Naive thymus-derived CD8-positive, alpha-beta T cell (primary cell): ENCODE data around the gene LAPTM5. TPM values are rescaled to one million over a fixed set of nuclear protein-coding genes. Genes with fewer than 3 reads are reported as not detected.
A peak's percentile ranks its signal among the peaks of the same experiment; 100 is the strongest.

Experiments
- ATAC-seq, 2 donors: fragments of 150-1000 bp; cut with Tn5 transposase in 1 of 2; sonication (Bioruptor Pico), chemical (Tn5 transposase) in 1 of 2; 1 replicate in 1 of 2; 2 replicates in 1 of 2; pipeline ENCODE4 v1.10.0; 2021; ENCODE audit warnings: mild to moderate bottlenecking in 2 of 2, moderate library complexity in 2 of 2
- POLR2A ChIA-PET: fragments of 350-600 bp; sonication (Branson Sonifier 250); formaldehyde crosslinking; loops from one replicate; lab custom pipeline; 2021; ENCODE audit warnings: antibody characterized with exemption; lab: Charles Lee
- DNase-seq, 10 donors: peaks; one replicate each; pipeline versions ENCODE4 v3.0.0 to v3.0.0-alpha.2; 2020 to 2022
- H3K27ac Mint-ChIP-seq, 10 donors: one replicate each; pipeline ENCODE4 v1.8.0; 2020 to 2022; ENCODE audit warnings: mild to moderate bottlenecking in 10 of 10, mixed read lengths in 10 of 10, moderate library complexity in 4 of 10, inconsistent platforms in 1 of 10
- H3K27me3 Mint-ChIP-seq, 5 donors: one replicate each; pipeline ENCODE4 v1.8.0; 2021 to 2022; ENCODE audit warnings: mixed read lengths in 5 of 5
- H3K36me3 Mint-ChIP-seq, 3 donors: one replicate each; pipeline ENCODE4 v1.8.0; 2020 to 2022; ENCODE audit warnings: mixed read lengths in 3 of 3, mild to moderate bottlenecking in 2 of 3, inconsistent platforms in 1 of 3
- H3K4me1 Mint-ChIP-seq, 4 donors: one replicate each; pipeline ENCODE4 v1.8.0; 2021 to 2022; ENCODE audit warnings: mixed read lengths in 4 of 4
- H3K4me3 Mint-ChIP-seq, 10 donors: one replicate each; pipeline ENCODE4 v1.8.0; 2020 to 2022; ENCODE audit warnings: mild to moderate bottlenecking in 10 of 10, mixed read lengths in 10 of 10, moderate library complexity in 6 of 10, inconsistent platforms in 1 of 10
- H3K9me3 Mint-ChIP-seq, 9 donors: one replicate each; pipeline ENCODE4 v1.8.0; 2020 to 2022; ENCODE audit warnings: mixed read lengths in 9 of 9, mild to moderate bottlenecking in 3 of 9, inconsistent platforms in 1 of 9, moderate library complexity in 1 of 9
- polyA plus RNA-seq, 3 donors: library from polyadenylated mRNA; unstranded; fragments of 300-500 nt; fragmentation: Illumina TruSeq; gene quantifications; one replicate each; pipeline ENCODE4 v1.2.3, GENCODE V29; 2021
- total RNA-seq, 8 experiments: library from RNA in 2 of 8; stranded (reverse) in 2 of 8; gene quantifications; one replicate each; pipeline ENCODE4 v1.2.3 and lab custom pipeline; 2021 to 2026

Gene LAPTM5
- total and polyA plus RNA-seq, 5 experiments from 2014 or later = 534 to 602 (median 565) TPM

DNA sequence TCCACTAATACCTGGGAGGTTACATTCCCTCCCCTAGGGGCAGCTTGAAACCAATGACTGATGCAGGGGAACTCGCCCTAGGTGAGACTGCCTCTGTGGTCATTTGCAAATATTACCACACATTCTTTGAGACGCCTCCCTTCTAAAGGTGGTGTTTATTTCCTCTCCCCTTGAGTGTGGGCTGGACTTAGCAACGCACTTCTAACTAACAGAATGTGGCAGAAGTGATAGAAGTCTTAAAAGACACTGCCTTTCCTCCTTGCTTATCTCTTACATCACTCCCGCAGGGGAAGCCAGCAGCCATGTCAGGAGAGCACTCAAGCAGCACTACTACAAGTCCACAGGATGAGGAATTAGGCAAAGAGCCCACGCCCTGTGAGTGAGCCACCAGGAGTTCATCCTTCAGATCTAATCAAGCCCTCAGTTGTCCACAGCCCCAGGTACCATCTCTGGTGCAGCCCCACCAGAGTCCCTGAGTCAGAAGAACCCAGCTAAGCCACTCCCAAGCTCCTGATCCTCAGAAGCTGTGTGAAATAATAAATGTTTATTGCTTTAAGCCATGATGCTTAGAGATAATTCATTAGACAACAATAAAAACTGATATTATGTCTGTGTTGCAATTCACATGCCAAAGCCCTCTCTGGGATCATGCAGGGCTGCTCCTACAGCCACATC is 19.4 kb downstream of the LAPTM5 start:
- POLR2A ChIA-PET = interaction anchor here (0.8 to 41.4 kb wide), 3 partner anchors 8 to 49 kb away, joined by 4 to 1432 read pairs (median 8); partner anchors contain the start of gene LAPTM5
- Mint-ChIP-seq H3K9me3 (peaks cover 0 to 3% (median 0%) of the 10 kb centered on the region in 9 donors), H3K27me3 (no peaks in the 10 kb centered on the region), H3K4me3 (peak overlapping the region in 3 of 10 donors; percentile 10 to 61 (median 37)), H3K36me3 (peaks cover 8 to 87% (median 51%) of the 10 kb centered on the region in 3 donors), H3K4me1 (peaks cover 38 to 68% (median 63%) of the 10 kb centered on the region in 4 donors), H3K27ac (peak overlapping the region; percentile 79 to 99 (median 92))
- ATAC-seq (no peak), DNase-seq (no peak)

DNA sequence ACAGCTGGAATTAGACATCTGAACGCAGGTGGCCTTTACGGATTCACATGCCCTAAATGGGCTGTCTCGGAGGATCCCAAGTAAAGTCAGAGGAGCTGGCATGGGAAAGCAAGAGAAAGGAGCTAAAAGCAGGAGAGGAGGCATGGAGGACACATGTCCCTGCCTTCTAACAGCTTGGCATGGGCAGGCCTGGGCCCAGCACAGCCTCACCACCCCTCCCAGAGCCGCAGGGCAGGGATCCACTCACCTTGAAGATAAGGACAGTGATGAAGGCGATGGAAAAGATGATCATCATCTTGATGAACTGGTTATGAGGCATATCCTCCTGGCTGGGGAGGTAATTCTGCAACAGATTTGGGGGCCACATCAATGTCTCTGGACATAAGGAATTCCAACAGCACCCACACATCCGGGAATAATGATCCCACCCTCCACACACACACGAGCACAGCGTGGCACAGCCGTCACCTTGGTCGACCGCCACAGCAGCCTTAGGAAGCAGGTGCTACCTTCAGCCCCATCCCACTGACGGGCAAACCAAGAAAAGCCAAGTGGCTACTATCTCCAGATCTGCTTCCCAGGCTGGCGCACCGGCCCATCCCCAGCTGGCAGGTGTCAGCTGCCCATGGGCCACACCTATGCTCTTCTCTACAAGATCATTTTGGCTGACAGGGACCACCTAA is 20.1 kb downstream of the LAPTM5 start:
- H3K4me3 Mint-ChIP-seq = peak overlapping the region in 1 of 10 donors; percentile 14
- no peaks in the 10 kb centered on the region for H3K27me3 Mint-ChIP-seq
- H3K36me3 Mint-ChIP-seq = peaks cover 8 to 93% (median 51%) of the 10 kb centered on the region in 3 donors
- peaks cover 37 to 64% (median 60%) of the 10 kb centered on the region in 4 donors for H3K4me1 Mint-ChIP-seq
- DNase-seq (no peak), ATAC-seq (no peak)
- POLR2A ChIA-PET = interaction anchor here (0.6 to 41.4 kb wide), 4 partner anchors 8 to 209 kb away, joined by 3 to 1432 read pairs (median 8); partner anchors contain the start of gene LAPTM5
- peaks cover 0 to 3% (median 0%) of the 10 kb centered on the region in 9 donors for H3K9me3 Mint-ChIP-seq
- peak overlapping the region; percentile 80 to 99 (median 92) for H3K27ac Mint-ChIP-seq

DNA sequence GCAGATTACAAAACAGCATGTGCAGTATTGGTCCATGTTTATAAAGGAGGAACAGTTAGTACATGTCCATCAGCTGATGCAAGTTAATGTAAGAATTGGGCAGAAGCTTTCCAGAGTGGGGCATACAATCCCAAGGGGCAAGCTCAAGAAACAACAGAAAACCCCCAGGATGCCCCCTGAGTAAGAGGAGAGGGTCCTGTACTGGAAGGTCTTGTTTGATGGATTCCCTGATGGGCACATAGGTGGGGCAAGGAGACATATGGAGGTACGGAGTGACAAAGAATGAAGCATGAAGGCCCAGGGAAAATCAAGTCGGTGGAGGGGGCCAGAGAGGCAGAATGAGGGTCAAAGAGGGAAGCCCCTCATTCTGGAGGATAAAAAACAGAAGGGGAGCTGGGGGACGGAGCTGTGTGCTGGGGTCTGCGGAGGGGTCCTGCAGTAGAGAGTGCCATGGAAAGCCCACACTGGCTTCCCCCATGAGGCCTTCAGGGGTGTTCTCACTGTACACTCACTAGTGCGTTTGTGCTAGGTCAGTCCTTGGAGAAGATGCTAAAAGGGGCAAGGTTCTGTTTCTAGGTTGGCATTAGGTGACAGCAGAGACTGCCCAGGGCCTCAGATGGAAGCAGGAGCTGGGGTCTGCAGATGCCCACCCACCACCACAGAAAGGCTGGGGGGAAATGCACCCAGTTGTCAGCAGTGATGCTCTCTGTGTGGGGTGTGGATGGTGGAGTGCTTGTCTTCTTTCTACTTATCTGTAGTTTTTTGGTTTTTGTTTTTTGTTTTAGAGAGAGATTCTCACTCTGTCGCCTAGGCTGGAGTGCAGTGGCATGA is 21.7 kb downstream of the LAPTM5 start:
- peaks cover 34 to 64% (median 57%) of the 10 kb centered on the region in 4 donors for H3K4me1 Mint-ChIP-seq
- peak overlapping the region; percentile 41 to 99 (median 88) for H3K27ac Mint-ChIP-seq
- H3K27me3 Mint-ChIP-seq = no peaks in the 10 kb centered on the region
- H3K36me3 Mint-ChIP-seq = peaks cover 8 to 83% (median 43%) of the 10 kb centered on the region in 3 donors
- peaks cover 0 to 3% (median 0%) of the 10 kb centered on the region in 9 donors for H3K9me3 Mint-ChIP-seq
- POLR2A ChIA-PET = interaction anchor here (1.2 to 41.4 kb wide), 5 partner anchors 10 to 20 kb away, joined by 3 to 1432 read pairs (median 5); partner anchors contain the start of genes LAPTM5 and MATN1
- DNase-seq (no peak), ATAC-seq (no peak)
- H3K4me3 Mint-ChIP-seq = peak overlapping the region in 1 of 10 donors; percentile 43

DNA sequence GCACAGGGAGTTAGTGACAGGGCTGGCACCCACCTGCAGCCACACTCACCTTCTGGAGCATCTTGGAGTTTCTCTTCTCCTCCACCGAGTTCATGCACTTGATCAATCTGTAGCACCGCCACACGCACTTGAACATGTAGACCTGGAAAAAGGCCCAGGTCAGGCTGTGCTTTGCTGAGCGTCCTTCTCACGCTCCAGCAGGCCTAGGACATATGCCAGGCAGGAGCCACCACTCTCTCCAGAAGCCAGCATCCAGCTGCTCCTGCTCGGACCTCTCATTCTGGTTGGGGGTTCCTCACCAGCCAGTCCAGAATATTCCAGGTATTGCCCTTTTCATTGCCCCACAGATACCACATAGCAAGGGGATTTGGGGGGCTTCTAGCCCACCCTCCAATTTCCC is 22.4 kb downstream of the LAPTM5 start:
- POLR2A ChIA-PET = interaction anchor here (1.3 to 41.4 kb wide), 3 partner anchors 9 to 20 kb away, joined by 3 to 1432 read pairs (median 7); partner anchors contain the start of genes LAPTM5 and MATN1
- peaks cover 0 to 3% (median 0%) of the 10 kb centered on the region in 9 donors for H3K9me3 Mint-ChIP-seq
- peaks cover 32 to 62% (median 55%) of the 10 kb centered on the region in 4 donors for H3K4me1 Mint-ChIP-seq
- peak overlapping the region; percentile 17 to 95 (median 75) for H3K27ac Mint-ChIP-seq
- no peak overlapping the region for H3K4me3 Mint-ChIP-seq
- DNase-seq = no peak
- H3K36me3 Mint-ChIP-seq = peaks cover 8 to 77% (median 36%) of the 10 kb centered on the region in 3 donors
- H3K27me3 Mint-ChIP-seq = no peaks in the 10 kb centered on the region
- no peak for ATAC-seq

DNA sequence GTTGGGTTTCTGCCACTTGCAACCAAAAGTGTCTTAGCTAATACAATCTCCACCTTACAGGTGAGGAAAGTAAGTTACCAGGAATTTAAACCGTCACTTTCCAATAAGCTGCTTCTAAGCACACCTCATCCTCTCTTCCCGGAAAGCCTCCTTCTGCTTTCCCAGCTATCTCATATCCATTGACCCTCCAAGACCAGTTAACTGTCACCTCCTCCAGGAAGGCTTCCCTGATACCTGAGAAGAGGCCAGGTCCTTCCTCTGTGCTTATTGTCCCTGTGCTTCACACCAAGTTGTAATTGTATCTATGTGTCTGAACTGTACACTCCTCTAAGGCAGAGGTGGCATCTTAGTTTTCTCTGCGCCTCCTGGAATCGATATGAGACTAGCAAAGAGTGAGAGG is 23.0 kb downstream of the LAPTM5 start:
- Mint-ChIP-seq H3K27ac (peak overlapping the region in 9 of 10 donors; percentile 28 to 92 (median 70)), H3K36me3 (peaks cover 8 to 71% (median 36%) of the 10 kb centered on the region in 3 donors), H3K27me3 (no peaks in the 10 kb centered on the region), H3K4me1 (peaks cover 29 to 57% (median 53%) of the 10 kb centered on the region in 4 donors), H3K4me3 (no peak overlapping the region), H3K9me3 (peaks cover 0 to 3% (median 0%) of the 10 kb centered on the region in 9 donors)
- DNase-seq (no peak), ATAC-seq (no peak)
- POLR2A ChIA-PET = interaction anchor here (1.3 to 41.4 kb wide), 3 partner anchors 11 to 21 kb away, joined by 3 to 1432 read pairs (median 58); partner anchors contain the start of genes LAPTM5 and MATN1

DNA sequence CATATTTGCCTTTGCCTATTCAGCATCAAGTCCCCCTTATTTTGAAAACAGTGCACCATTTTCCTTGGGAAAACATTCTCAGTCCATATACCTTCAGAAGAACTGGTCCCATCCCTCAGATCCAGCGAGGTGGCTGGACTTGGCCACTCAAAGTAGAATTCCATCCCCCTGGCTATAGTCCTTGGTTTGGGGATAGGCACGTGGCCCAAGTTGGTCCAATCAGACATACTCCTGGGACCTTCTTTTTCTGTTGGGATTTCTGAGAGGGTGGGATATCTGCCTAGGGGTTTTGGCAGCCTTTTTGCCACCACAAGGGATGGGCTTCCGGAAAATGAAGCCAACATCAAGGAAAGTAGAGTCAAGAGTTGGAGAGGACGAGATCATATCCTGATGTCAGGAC is 23.5 kb downstream of the LAPTM5 start:
- Mint-ChIP-seq H3K4me1 (peaks cover 29 to 54% (median 50%) of the 10 kb centered on the region in 4 donors), H3K36me3 (peaks cover 8 to 67% (median 34%) of the 10 kb centered on the region in 3 donors), H3K4me3 (no peak overlapping the region), H3K27ac (peak overlapping the region in 6 of 10 donors; percentile 15 to 88 (median 69)), H3K9me3 (peaks cover 0 to 3% (median 0%) of the 10 kb centered on the region in 9 donors), H3K27me3 (no peaks in the 10 kb centered on the region)
- POLR2A ChIA-PET = interaction anchor here (6.5 to 41.4 kb wide), 2 partner anchors 14 to 21 kb away, joined by 58 to 1432 read pairs; partner anchors contain the start of gene LAPTM5
- DNase-seq (no peak), ATAC-seq (no peak)

DNA sequence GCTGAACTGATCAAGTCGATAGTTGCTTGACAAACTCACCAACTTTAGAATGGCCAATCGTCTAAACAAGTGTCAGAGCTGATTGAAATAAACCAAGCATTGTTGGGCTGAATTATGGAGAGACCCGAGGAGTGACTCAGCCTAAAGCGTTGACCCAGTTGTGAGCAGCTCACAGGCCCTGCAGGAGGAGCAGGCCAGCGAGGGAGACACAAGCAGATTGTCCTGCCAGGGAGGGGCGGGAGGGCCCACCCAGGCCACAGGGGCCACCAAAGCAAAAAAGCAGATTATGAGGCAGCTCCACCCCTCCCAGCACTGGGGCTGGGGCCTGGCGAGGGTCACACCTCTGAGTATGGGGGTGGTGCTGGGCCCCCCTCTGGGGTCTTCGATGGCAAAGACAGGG is 24.1 kb downstream of the LAPTM5 start:
- Mint-ChIP-seq H3K4me3 (no peak overlapping the region), H3K4me1 (peaks cover 26 to 54% (median 44%) of the 10 kb centered on the region in 4 donors), H3K27ac (peak overlapping the region in 5 of 10 donors; percentile 15 to 92 (median 87)), H3K9me3 (peaks cover 0 to 1% (median 0%) of the 10 kb centered on the region in 9 donors), H3K36me3 (peaks cover 4 to 60% (median 29%) of the 10 kb centered on the region in 3 donors), H3K27me3 (no peaks in the 10 kb centered on the region)
- POLR2A ChIA-PET = interaction anchor here (2.7 to 41.4 kb wide), 3 partner anchors 13 to 46 kb away, joined by 8 to 1432 read pairs (median 58); partner anchors contain the start of gene LAPTM5
- ATAC-seq (no peak), DNase-seq (no peak)

DNA sequence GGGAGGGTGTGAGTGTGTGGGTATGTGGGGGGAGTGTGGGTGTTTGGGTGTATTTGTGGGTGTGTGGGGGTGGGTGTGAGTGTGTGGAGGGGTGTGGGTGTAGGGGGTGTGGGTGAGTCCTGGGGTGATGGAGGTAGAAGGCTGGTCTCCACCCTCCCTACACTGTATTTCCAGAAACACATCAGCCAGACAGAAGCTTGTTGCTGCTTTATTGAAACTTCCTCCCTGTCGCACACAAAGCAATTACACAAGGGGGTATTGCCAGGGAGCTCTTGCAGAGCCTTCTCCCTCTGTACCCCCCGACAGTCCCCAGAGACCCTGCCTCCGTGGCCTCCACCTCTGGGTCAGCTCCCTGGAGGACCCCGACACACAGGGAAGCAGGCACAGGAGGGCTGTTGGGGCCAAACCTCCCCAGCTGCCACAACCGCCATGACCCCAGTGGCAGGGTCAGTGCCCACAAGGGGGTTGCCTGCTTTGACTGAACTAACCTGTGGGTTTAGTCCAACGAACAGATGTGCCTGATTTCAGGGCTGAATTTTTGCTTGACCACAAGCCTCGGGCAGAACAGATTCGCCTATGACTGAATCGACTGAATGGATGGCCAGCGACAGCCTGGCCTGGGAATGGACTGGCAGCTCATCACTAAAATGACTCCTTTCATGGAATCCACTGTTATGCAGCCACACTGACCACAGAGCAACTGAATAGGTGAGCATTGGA is 25.1 kb downstream of the LAPTM5 start:
- POLR2A ChIA-PET = interaction anchor here (2.7 to 41.4 kb wide), 3 partner anchors 12 to 47 kb away, joined by 8 to 1432 read pairs (median 58); partner anchors contain the start of gene LAPTM5
- H3K4me1 Mint-ChIP-seq = peaks cover 18 to 55% (median 34%) of the 10 kb centered on the region in 4 donors

DNA sequence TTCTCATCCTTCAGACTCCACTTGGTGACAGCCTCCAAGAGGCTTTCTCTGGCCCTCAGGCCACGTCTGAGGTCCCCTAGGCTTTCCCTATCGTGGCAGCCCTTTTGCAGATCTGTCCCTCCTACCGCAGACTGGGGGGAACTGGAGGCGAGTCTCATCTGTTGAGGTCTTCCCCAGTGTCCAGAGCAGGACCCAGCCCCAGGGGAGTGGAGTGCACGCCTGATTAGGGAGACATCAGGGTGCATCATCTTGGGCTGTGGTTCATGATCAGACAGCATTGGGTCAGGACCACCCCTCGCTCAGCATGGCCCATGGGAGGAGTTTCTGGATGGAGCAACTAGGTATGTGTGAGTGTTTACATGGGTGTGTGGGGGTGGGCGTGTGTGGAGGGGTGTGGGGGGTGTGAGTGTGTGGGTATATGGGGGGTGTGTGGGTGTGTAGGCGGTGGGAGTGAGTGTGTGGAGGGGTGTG is 25.7 kb downstream of the LAPTM5 start:
- ATAC-seq (peak; percentile 21 to 27), DNase-seq (no peak)
- peak overlapping the region; percentile 84 to 94 (median 92) for H3K27ac Mint-ChIP-seq
- H3K4me3 Mint-ChIP-seq = peak overlapping the region in 5 of 10 donors; percentile 18 to 77 (median 45)
- POLR2A ChIA-PET = interaction anchor here (2.7 to 41.4 kb wide), 3 partner anchors 12 to 47 kb away, joined by 8 to 1432 read pairs (median 58); partner anchors contain the start of gene LAPTM5
- peaks cover 15 to 56% (median 30%) of the 10 kb centered on the region in 4 donors for H3K4me1 Mint-ChIP-seq
- no peaks in the 10 kb centered on the region for H3K27me3 Mint-ChIP-seq
- H3K9me3 Mint-ChIP-seq = no peaks in the 10 kb centered on the region
- H3K36me3 Mint-ChIP-seq = peaks cover 0 to 54% (median 17%) of the 10 kb centered on the region in 3 donors

More for the DNA sequence above, 25.1 kb downstream of the LAPTM5 start:
- ATAC-seq = peak; percentile 72 to 78
- Mint-ChIP-seq H3K36me3 (peaks cover 4 to 56% (median 23%) of the 10 kb centered on the region in 3 donors), H3K4me3 (peak overlapping the region in 1 of 10 donors; percentile 18), H3K27ac (peak overlapping the region; percentile 68 to 92 (median 86)), H3K27me3 (no peaks in the 10 kb centered on the region), H3K9me3 (no peaks in the 10 kb centered on the region)
- no peak for DNase-seq

DNA sequence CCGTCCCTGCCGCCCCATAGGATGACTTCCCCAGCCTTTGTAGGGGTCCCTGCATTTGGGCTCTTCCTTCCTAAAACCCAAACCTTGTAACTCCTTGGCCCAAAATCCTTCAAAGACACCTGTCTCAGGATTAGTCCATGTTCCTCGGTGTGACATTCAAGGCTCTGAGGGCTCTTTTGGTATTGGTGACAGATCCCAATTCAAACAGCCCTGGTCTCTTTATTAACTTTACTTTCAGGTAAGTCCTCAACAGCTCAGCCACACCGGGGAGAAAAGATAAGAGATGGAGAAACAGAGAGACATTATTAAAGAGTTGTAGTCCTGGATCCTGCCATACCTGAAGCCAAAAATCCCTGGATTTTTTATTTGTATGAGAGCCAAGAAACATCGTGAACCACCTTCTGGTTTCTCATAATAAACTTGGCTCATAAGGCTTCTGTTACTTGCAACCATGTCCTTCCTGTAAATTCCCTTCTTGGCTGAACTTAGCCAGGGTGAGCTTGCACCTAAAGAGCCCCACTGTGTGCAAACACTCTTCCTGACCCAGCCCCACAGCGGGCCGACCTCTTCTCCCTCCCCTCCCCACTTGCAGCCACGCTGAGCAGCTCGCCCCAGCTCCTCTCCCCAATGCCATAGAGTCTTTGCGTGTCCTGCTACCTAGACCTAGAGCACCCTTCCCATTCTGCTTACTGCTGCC is 26.3 kb downstream of the LAPTM5 start:
- H3K9me3 Mint-ChIP-seq = no peaks in the 10 kb centered on the region
- H3K27me3 Mint-ChIP-seq = no peaks in the 10 kb centered on the region
- peaks cover 15 to 56% (median 27%) of the 10 kb centered on the region in 4 donors for H3K4me1 Mint-ChIP-seq
- ATAC-seq (peak; percentile 4 to 10), DNase-seq (no peak)
- H3K27ac Mint-ChIP-seq = peak overlapping the region; percentile 84 to 94 (median 92)
- H3K4me3 Mint-ChIP-seq = peak overlapping the region in 4 of 10 donors; percentile 18 to 77 (median 54)
- H3K36me3 Mint-ChIP-seq = peaks cover 0 to 52% (median 15%) of the 10 kb centered on the region in 3 donors
- POLR2A ChIA-PET = interaction anchor here (2.7 to 41.4 kb wide), 3 partner anchors 11 to 48 kb away, joined by 8 to 1432 read pairs (median 58); partner anchors contain the start of gene LAPTM5
